Activated T-cell treated with anti-CD3 and anti-CD28 coated beads, Interleukin-2, amount 50 U/mL, for 72 hours (primary cell): Measurements from ENCODE around the gene GPR161. TPM values are rescaled to one million over a fixed set of nuclear protein-coding genes. Genes with fewer than 3 reads are reported as not detected.
"Not testable (repeated sequence)": the region's sequence is repeated elsewhere in the genome, so short reads cannot be mapped to it uniquely, and the experiment has no call there.

Experiments used
- ATAC-seq, 2 donors: fragments of 150-1000 bp; cut with Tn5 transposase; replicated peaks in 1 of 2; 2 replicates each; pipeline ENCODE4 v1.10.0; 2021; ENCODE audit warnings: moderate library complexity in 2 of 2, mild to moderate bottlenecking in 1 of 2
- DNase-seq, 2 donors: peaks; one replicate each; pipeline ENCODE4 v3.0.0; 2021 to 2022; ENCODE audit warnings: mixed read lengths in 1 of 2
- H3K27ac Mint-ChIP-seq: one replicate; pipeline ENCODE4 v1.8.0; 2022; ENCODE audit warnings: mild to moderate bottlenecking, moderate library complexity, mixed read lengths
- H3K27me3 Mint-ChIP-seq: one replicate; pipeline ENCODE4 v1.8.0; 2022; ENCODE audit warnings: low read depth, mixed read lengths
- H3K36me3 Mint-ChIP-seq, 2 donors: one replicate each; pipeline ENCODE4 v1.8.0; 2022; ENCODE audit warnings: mixed read lengths in 2 of 2, mild to moderate bottlenecking in 1 of 2; ENCODE audit not compliant: insufficient read depth in 2 of 2
- H3K4me1 Mint-ChIP-seq: one replicate; pipeline ENCODE4 v1.8.0; 2022; ENCODE audit warnings: low read depth, mixed read lengths
- H3K4me3 Mint-ChIP-seq, 2 donors: one replicate each; pipeline ENCODE4 v1.8.0; 2022; ENCODE audit warnings: mild to moderate bottlenecking in 2 of 2, mixed read lengths in 2 of 2, moderate library complexity in 2 of 2
- H3K9me3 Mint-ChIP-seq, 2 donors: one replicate each; pipeline ENCODE4 v1.8.0; 2022; ENCODE audit warnings: mixed read lengths in 2 of 2
- total RNA-seq, 2 donors: library from RNA; stranded (reverse); gene quantifications; one replicate each; pipeline ENCODE4 v1.2.3, GENCODE V29; 2022

GPR161 gene, protein sequence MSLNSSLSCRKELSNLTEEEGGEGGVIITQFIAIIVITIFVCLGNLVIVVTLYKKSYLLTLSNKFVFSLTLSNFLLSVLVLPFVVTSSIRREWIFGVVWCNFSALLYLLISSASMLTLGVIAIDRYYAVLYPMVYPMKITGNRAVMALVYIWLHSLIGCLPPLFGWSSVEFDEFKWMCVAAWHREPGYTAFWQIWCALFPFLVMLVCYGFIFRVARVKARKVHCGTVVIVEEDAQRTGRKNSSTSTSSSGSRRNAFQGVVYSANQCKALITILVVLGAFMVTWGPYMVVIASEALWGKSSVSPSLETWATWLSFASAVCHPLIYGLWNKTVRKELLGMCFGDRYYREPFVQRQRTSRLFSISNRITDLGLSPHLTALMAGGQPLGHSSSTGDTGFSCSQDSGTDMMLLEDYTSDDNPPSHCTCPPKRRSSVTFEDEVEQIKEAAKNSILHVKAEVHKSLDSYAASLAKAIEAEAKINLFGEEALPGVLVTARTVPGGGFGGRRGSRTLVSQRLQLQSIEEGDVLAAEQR
- total RNA-seq = 1 to 10 TPM; 1.4 to 4.5 TPM

GRCh38 chr1:168136709-168137514 lies at the start of gene GPR161:
GPR161 (minus strand) TSS chr1:168136930; CDS start chr1:168104850, 32,080 bp downstream.
- Mint-ChIP-seq H3K4me3 (peak within 1 kb of the TSS; percentile 82 to 88), H3K9me3 (no peaks in the 10 kb centered on the region), H3K27ac (peak within 1 kb of the TSS; percentile 72), H3K36me3 (peaks cover 4 to 6% of the 10 kb centered on the region in 2 donors), H3K27me3 (peaks cover 43% of the 10 kb centered on the region), H3K4me1 (peaks cover 42% of the 10 kb centered on the region)
- ATAC-seq = peak; percentile 35 to 41
- peak; percentile 45 to 65 for DNase-seq

DNA sequence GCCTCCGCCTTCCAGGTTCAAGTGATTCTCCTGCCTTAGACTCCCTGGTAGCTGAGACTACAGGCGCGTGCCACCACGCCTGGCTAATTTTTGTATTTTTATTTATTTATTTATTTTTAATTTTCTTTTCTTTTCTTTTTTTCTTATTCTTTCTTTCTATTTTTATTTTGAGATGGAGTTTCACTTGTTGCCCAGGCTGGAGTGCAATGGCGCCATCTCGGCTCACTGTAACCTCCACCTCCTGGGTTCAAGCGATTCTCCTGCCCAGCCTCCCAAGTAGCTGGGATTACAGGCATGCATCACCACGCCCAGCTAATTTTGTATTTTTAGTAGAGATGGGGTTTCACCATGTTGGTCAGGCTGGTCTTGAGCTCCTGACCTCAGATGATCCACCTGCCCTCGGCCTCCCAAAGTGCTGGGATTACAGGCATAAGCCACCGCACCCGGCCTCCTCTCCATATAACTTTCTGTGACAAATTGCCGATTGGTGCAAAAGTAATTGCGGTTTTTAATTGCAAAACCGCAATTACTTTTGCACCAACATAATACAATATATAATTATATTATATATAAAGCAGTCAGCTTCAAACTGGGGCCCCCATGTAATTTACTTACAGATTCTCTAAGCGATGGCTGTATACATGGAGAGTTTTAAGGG lies 44.5 kb upstream of the GPR161 start:
- not testable (repeated sequence) for H3K36me3 Mint-ChIP-seq, H3K27ac Mint-ChIP-seq, H3K27me3 Mint-ChIP-seq, H3K9me3 Mint-ChIP-seq, DNase-seq, ATAC-seq
- Mint-ChIP-seq H3K4me1 (peaks cover 13% of the 10 kb centered on the region), H3K4me3 (peak overlapping the region; percentile 31 to 65)

DNA sequence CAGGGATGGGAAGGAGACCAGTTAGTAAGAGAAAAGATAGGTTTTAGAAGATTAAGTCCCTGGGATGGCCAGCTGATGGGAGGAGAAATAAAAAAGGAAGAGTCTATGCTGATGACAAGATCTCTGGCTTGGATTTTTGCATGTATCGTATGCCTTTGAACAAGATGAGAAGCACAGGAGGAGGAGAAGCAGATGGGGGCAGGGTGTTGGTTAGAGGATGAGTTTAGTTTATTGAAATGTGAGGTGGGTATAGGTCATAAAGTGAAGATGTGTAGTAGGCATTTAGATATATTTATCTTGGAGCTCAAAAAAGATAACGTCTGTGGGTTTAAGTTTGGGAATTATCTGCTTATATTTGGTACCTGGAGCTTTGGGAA lies 43.4 kb upstream of the GPR161 start:
- Mint-ChIP-seq H3K4me1 (peaks cover 13% of the 10 kb centered on the region), H3K9me3 (no peaks in the 10 kb centered on the region), H3K27me3 (no peaks in the 10 kb centered on the region), H3K36me3 (no peaks in the 10 kb centered on the region), H3K4me3 (no peak overlapping the region), H3K27ac (no peak overlapping the region)
- ATAC-seq = no peak
- peak in 1 of 2 donors; percentile 28 for DNase-seq

GRCh38 chr1:168179438-168180147 lies 42.9 kb upstream of the GPR161 start:
- H3K4me1 Mint-ChIP-seq = peaks cover 13% of the 10 kb centered on the region

GRCh38 chr1:168178638-168179437 lies 42.1 kb upstream of the GPR161 start, which contains the start of gene TIPRL:
TIPRL (plus strand) TSS chr1:168178962; CDS start chr1:168179078, 116 bp downstream.
- Mint-ChIP-seq H3K4me1 (peaks cover 11% of the 10 kb centered on the region), H3K36me3 (no peaks in the 10 kb centered on the region), H3K4me3 (no peak within 1 kb of the TSS), H3K9me3 (no peaks in the 10 kb centered on the region), H3K27ac (no peak within 1 kb of the TSS), H3K27me3 (no peaks in the 10 kb centered on the region)
- ATAC-seq (peak; percentile 86 to 88), DNase-seq (peak; percentile 96 to 97)

More at GRCh38 chr1:168179438-168180147, 42.9 kb upstream of the GPR161 start:
- no peaks in the 10 kb centered on the region for H3K36me3 Mint-ChIP-seq
- peak; percentile 0 to 1 for ATAC-seq
- no peaks in the 10 kb centered on the region for H3K27me3 Mint-ChIP-seq
- no peaks in the 10 kb centered on the region for H3K9me3 Mint-ChIP-seq
- DNase-seq = peak; percentile 8 to 14
- H3K4me3 Mint-ChIP-seq = no peak overlapping the region
- H3K27ac Mint-ChIP-seq = no peak overlapping the region

GRCh38 chr1:168178227-168178637 lies 41.5 kb upstream of the GPR161 start:
- Mint-ChIP-seq H3K27ac (no peak overlapping the region), H3K27me3 (no peaks in the 10 kb centered on the region), H3K4me3 (no peak overlapping the region), H3K4me1 (peaks cover 8% of the 10 kb centered on the region), H3K9me3 (no peaks in the 10 kb centered on the region), H3K36me3 (no peaks in the 10 kb centered on the region)
- DNase-seq (no peak), ATAC-seq (no peak)

- ATAC-seq (no peak), DNase-seq (no peak)
- Mint-ChIP-seq H3K4me3 (no peak overlapping the region), H3K9me3 (no peaks in the 10 kb centered on the region), H3K36me3 (no peaks in the 10 kb centered on the region), H3K27ac (no peak overlapping the region), H3K4me1 (no peaks in the 10 kb centered on the region), H3K27me3 (peaks cover 5% of the 10 kb centered on the region)
These were observed 35.7 kb upstream of the GPR161 start for GRCh38 chr1:168172250-168172915.

DNA sequence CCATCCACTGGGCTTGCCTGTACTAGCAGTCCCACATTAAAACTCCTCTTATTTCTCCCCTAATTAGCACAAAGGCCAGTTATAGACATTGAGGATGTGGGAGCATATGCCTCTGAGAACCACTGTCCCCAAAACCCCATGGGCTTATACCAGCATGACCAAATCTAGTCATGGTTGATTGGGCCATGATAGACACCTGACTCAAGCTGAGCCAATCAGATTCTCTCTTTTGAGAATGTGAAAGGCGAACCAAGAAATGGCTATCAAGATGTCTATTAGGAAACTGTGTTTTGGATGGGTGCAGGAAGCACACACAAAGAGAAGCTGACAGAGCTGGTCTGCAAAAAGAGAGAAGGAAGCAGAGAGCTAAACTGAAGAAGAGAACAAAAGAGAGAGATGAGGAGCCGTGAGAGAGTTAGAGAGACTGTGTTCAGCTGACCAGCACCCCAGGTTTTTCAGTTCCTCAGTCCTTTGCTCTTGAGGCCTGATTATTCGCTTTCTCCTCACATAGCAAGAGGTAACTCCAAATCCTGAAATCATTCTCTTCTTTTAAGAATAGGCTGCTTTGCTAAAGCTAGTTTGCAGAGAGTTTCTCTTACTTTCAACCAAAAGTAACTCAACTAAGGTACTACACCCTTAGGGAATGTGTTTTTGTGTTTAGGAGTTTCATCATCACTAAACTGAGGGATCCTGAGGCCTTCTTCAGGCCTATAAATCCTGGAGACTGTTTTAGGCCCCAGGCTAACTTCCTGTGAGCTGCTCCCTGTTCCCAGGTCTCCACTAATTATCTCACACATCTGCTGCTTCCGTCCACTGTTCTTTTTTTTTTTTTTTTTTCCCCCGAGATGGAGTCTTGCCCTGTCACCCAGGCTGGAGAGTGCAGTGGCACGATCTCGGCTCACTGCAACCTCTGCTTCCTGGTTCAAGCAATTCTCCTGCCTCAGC lies 34.1 kb upstream of the GPR161 start:
- Mint-ChIP-seq H3K36me3 (no peaks in the 10 kb centered on the region), H3K4me3 (no peak overlapping the region), H3K4me1 (no peaks in the 10 kb centered on the region), H3K27ac (no peak overlapping the region), H3K27me3 (peaks cover 5% of the 10 kb centered on the region), H3K9me3 (no peaks in the 10 kb centered on the region)
- DNase-seq (no peak), ATAC-seq (no peak)

GRCh38 chr1:168167806-168168205 lies 31.1 kb upstream of the GPR161 start:
- DNase-seq (no peak), ATAC-seq (no peak)
- Mint-ChIP-seq H3K9me3 (no peaks in the 10 kb centered on the region), H3K36me3 (no peaks in the 10 kb centered on the region), H3K27me3 (peaks cover 13% of the 10 kb centered on the region), H3K4me1 (no peaks in the 10 kb centered on the region), H3K4me3 (no peak overlapping the region), H3K27ac (no peak overlapping the region)

- Mint-ChIP-seq H3K27ac (no peak overlapping the region), H3K9me3 (peaks cover 12 to 14% of the 10 kb centered on the region in 2 donors), H3K4me1 (no peaks in the 10 kb centered on the region)
These were observed 28.0 kb upstream of the GPR161 start for GRCh38 chr1:168164771-168165170.

More at GRCh38 chr1:168164771-168165170, 28.0 kb upstream of the GPR161 start:
- peaks cover 3 to 7% of the 10 kb centered on the region in 2 donors for H3K36me3 Mint-ChIP-seq
- no peak for ATAC-seq
- no peak for DNase-seq
- peaks cover 18% of the 10 kb centered on the region for H3K27me3 Mint-ChIP-seq
- H3K4me3 Mint-ChIP-seq = no peak overlapping the region
